Measurements from ENCODE around the gene HOXA6. TPM values are rescaled to one million over a fixed set of nuclear protein-coding genes. Genes with fewer than 3 reads are reported as not detected.

Gene HOXA6
- total RNA-seq, 1 experiment from 2014 or later, result 12.7 TPM

GRCh38 chr7:27166531-27167505 is 19.2 kb upstream of the HOXA6 start:
- TF ChIP-seq POLR2A (IDR thresholded peaks at IDR 0.05; ENCODE audit: borderline replicate concordance, extremely low read depth, insufficient read depth, insufficient read length) (peak; percentile 9), POLR2AphosphoS5 (IDR thresholded peaks at IDR 0.05; ENCODE audit: low read depth, low read length) (peak; percentile 55), YY1 (IDR thresholded peaks at IDR 0.05; ENCODE audit: extremely low read depth, insufficient replicate concordance, low read depth, low read length) (no peak), SIN3A (IDR thresholded peaks at IDR 0.05; ENCODE audit: low read depth) (no peak), MAX (IDR thresholded peaks at IDR 0.05) (no peak), CEBPB (IDR thresholded peaks at IDR 0.05; ENCODE audit: low read depth) (no peak), ATF3 (IDR thresholded peaks at IDR 0.05) (no peak), JUND (IDR thresholded peaks at IDR 0.05) (no peak), ZFX (IDR thresholded peaks at IDR 0.05) (peak; percentile 87), RAD21 (IDR thresholded peaks at IDR 0.05; ENCODE audit: low read depth) (no peak), TCF7L2 (IDR thresholded peaks at IDR 0.05; ENCODE audit: borderline replicate concordance, extremely low read depth, insufficient read depth, insufficient read length) (peak; percentile 44), ZNF274 (IDR thresholded peaks at IDR 0.05; ENCODE audit: low read depth, low read length) (no peak), SP1 (IDR thresholded peaks at IDR 0.05; ENCODE audit: low read depth) (no peak)
- H2AFZ ChIP-seq (ENCODE audit: low read depth, low read length, poor library complexity, severe bottlenecking), result no peak overlapping the region
- CTCF ChIA-PET, result interaction anchor here (1.3 to 6.6 kb wide), 2 partner anchors 10 to 13 kb away, joined by 4 to 32 read pairs; partner anchors contain the start of gene HOXA7
- H3K27ac ChIP-seq (ENCODE audit: low read depth, low read length), result peak overlapping the region; percentile 91
- no peaks in the 10 kb centered on the region for H3K27me3 ChIP-seq (ENCODE audit: insufficient read depth, low read length)
- H3K4me3 ChIP-seq (replicated peaks in 1 of 2; ENCODE audit: low read depth in 1 of 2, low read length in 2 of 2), result peak overlapping the region; percentile 77 to 84
- H3K9me2 ChIP-seq (ENCODE audit: insufficient read depth), result no peaks in the 10 kb centered on the region
- H3K36me3 ChIP-seq (ENCODE audit: control insufficient read depth in 1 of 2, insufficient read depth in 2 of 2, low read length in 2 of 2), result peaks cover 0 to 4% of the 10 kb centered on the region in 2 experiments; a peak in 1 of 4 replicates
- intact Hi-C loops (cut with micrococcal nuclease), result loop anchor here (10.0 kb wide), 1 partner anchor 1302 kb away; no protein-coding TSS in a partner anchor
- peak overlapping the region; percentile 89 for H3K9ac ChIP-seq (ENCODE audit: low read length)
- RAD21 ChIA-PET (ENCODE audit: low non-redundant PET in 1 of 2, low total read pairs in 2 of 2, uncharacterized antibody in 2 of 2, unreplicated experiment in 2 of 2), result no interaction called here
- H4K20me1 ChIP-seq (ENCODE audit: insufficient read depth), result no peaks in the 10 kb centered on the region
- H3K4me2 ChIP-seq (ENCODE audit: low read length), result peak overlapping the region; percentile 97
- DNase-seq (ENCODE audit: low read depth, low spot score) (no peak), ATAC-seq (no peak)
- POLR2A ChIA-PET, result interaction anchor here (1.0 kb wide), 1 partner anchor 9 kb away, joined by 4 read pairs; no protein-coding TSS in a partner anchor
- H3K79me2 ChIP-seq (ENCODE audit: insufficient read depth, low read length), result peaks cover 99% of the 10 kb centered on the region
- no peaks in the 10 kb centered on the region for H3K9me3 ChIP-seq (ENCODE audit: control insufficient read depth in 1 of 2, insufficient read depth in 1 of 2, low read depth in 1 of 2, low read length in 2 of 2)
- H3K4me1 ChIP-seq (ENCODE audit: control insufficient read depth in 1 of 2, insufficient read depth in 2 of 2, low read length in 2 of 2), result peaks cover 30 to 76% of the 10 kb centered on the region in 2 experiments
- BruUV-seq (replicated peaks), result no TSS peak

Data from HCT116 (cell line).